Dedifferentiated amniotic fluid mesenchymal stem cell (primary cell): ENCODE data around the gene MAMDC4.
"Not testable (repeated sequence)": the region's sequence is repeated elsewhere in the genome, so short reads cannot be mapped to it uniquely, and the experiment has no call there.

Experiments
- DNase-seq: peaks from one replicate; pipeline ENCODE4 v3.0.0-alpha.2; 2016; ENCODE audit errors: extremely low spot score

Gene MAMDC4

GRCh38 chr9:136839229-136840139 lies 12.7 kb upstream of the MAMDC4 start:
- DNase-seq, result no peak

GRCh38 chr9:136840140-136840876 lies 11.8 kb upstream of the MAMDC4 start:
- no peak for DNase-seq

GRCh38 chr9:136840877-136841645 lies 11.1 kb upstream of the MAMDC4 start:
- DNase-seq, result no peak

GRCh38 chr9:136841646-136842379 lies 10.3 kb upstream of the MAMDC4 start:
- not testable (repeated sequence) for DNase-seq

- peak; percentile 55 for DNase-seq
Measured at GRCh38 chr9:136842380-136842948, 9.7 kb upstream of the MAMDC4 start, which contains the start of gene AJM1. Gene AJM1 (plus strand): TSS chr9:136842478. CDS start chr9:136844415, 1,937 bp downstream.

- not testable (repeated sequence) for DNase-seq
Measured at GRCh38 chr9:136843159-136843800, 8.9 kb upstream of the MAMDC4 start.

GRCh38 chr9:136843801-136844740 lies 8.1 kb upstream of the MAMDC4 start:
- not testable (repeated sequence) for DNase-seq

- DNase-seq, result no peak
Measured at GRCh38 chr9:136844761-136845464, 7.2 kb upstream of the MAMDC4 start.

- no peak for DNase-seq
Measured at GRCh38 chr9:136845465-136846260, 6.5 kb upstream of the MAMDC4 start.

GRCh38 chr9:136846376-136847087 lies 5.6 kb upstream of the MAMDC4 start:
- no peak for DNase-seq

GRCh38 chr9:136847088-136847825 lies 4.9 kb upstream of the MAMDC4 start:
- DNase-seq, result peak; percentile 38

GRCh38 chr9:136847826-136848392 lies 4.2 kb upstream of the MAMDC4 start:
- peak; percentile 72 for DNase-seq

GRCh38 chr9:136848393-136849037 lies 3.6 kb upstream of the MAMDC4 start:
- peak; percentile 29 for DNase-seq

GRCh38 chr9:136849038-136849959 lies 2.8 kb upstream of the MAMDC4 start, which contains the start of gene PHPT1:
Gene PHPT1 (plus strand): TSS chr9:136849409. CDS start chr9:136849431, 22 bp downstream.
- peak; percentile 99 for DNase-seq
